Activated CD4-positive, alpha-beta T cell treated with anti-CD3 and anti-CD28 coated beads, Interleukin-2, amount 50 U/mL, for 4 hours (primary cell): Measurements from ENCODE around the gene GDNF.

Experiments
- DNase-seq, 2 experiments: peaks; one replicate each; pipeline ENCODE4 v3.0.0-alpha.2; 2020

The GDNF gene

DNA sequence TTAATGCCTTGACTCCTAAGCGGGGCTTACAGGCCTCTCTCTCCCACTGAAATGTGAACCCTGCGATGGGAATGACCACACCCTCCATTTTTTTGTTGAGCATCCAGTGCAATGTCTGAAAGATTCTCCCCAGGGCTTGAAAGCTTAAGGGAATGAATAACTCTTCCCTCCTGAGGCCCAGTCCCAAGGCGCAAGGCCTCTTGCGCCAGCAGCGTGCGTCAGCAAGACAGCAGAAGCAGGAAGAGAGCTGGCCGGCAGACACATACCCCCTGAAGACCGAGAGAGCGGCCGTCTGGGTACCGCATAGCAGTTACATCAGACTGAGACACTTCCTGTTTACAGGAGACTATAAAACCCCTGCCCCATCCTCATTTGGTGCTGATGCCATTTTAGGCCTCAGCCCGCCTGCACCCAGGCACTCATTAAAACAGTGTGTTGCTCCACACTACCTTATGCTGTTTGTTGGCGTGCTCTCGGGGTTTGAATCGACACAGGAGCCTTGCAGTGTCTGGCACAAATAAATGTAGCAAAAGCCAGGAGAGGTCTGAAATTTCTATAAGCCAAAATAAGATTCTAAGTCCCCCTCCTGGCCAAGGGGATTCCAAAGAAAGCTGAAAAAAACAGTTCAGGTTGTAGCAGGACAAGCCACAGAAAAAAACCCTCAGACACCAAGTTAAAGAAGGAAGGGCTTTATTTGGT is 62.3 kb downstream of the GDNF start:
- DNase-seq: no peak

- no peak for DNase-seq
Measured at GRCh38 chr5:37776826-37777225, 63.0 kb downstream of the GDNF start.

DNA sequence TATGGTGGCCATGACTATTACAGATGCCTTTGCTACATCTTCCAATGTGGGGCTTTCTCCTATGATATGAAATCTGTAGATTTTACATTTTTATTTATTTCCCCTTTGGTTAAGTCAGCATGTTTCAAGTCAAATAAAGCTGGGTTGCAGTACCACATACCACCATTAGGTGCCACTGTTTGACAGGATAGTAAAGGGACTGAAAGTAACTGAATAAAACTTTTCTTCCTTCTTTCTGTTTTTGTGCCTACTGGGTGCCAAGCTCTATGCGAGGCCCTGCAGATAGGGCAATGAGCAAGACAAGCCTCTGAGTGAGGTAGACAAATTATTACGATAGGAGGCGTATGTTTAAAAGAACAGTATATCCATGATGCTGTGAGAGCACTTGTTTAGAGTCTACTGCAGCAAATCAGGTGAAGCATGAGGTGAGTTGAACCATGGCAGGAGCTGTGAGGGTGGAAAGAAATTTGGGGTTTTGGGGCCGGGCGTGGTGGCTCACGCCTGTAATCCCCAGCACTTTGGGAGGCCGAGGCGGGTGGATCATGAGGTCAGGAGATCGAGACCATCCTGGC is 64.8 kb downstream of the GDNF start:
- no peak for DNase-seq

DNA sequence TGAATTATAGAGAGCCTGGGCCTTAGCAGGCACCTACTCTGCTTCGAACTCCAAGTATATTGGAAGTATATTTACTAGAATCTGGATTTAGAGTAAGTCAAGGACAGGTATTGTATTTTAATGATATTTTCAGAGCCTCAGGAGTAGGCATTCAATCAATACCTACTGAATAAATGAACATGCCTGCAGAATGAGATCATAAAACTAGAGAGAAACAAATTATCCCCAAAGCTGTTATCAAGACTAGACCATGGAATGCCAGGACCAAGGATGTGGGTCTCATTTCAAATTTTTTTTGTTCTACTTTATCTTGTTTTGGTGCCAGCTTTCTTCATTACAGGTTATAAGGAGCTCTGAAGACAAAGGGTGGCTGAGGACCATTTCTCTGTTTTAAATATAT is 66.0 kb downstream of the GDNF start:
- no peak for DNase-seq

DNA sequence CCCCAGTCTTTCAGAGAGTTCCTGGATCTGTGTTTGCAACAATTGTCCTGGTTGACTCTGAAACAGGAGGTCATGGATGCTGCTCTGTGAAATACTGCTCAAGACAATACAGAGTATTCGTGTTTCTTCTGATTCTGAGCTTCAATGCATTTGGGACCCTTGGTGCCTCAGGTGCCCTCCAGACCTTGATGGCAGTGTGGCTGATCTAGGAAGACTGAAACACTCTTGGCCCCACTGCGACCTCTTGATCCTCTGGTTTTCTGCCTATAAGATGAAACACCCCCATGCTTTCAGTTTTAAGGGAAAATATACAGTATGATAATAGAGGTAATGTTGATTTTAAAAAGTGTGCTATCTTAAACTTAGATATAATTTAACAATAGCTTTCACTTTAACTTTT is 67.6 kb downstream of the GDNF start:
- no peak for DNase-seq

DNA sequence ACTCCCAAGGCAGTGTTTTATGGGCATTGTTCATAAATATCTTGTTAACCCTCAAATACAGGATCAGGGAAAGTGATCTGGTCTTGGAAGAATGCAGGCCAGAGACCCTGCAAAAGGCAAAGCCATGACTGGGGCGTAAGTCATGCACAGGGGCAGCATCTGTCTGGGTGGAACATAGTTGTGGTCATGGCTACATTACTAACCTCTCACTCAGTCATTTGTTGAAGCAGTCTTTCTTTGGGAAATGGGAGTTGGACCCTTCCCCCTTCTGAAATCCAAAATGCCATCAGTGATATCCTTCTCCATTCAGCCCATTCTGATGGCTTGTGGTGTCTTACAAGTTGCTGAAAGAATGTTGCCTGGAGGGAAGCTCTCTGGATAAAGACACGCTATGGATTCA is 68.1 kb downstream of the GDNF start:
- no peak for DNase-seq

DNA sequence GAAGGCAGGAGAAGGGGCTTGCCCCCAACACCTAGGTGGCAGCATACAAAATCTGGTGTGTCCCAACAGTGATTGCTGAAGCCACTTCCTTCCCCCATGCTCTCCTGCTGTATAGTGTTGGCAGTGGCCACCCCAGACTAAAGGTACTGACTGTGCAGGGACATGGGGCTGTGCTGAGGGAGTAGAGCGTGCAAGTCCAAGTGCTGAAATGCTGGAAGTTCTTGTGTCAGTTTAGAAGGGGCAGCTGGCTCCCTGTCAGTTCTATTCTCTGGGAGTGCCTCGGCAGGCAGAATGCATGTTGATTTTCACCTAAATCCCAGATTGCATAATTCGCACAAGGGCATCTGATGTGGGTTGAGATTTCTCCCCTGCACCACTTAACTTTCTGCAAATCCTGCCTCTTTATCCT is 68.6 kb downstream of the GDNF start:
- no peak for DNase-seq

DNA sequence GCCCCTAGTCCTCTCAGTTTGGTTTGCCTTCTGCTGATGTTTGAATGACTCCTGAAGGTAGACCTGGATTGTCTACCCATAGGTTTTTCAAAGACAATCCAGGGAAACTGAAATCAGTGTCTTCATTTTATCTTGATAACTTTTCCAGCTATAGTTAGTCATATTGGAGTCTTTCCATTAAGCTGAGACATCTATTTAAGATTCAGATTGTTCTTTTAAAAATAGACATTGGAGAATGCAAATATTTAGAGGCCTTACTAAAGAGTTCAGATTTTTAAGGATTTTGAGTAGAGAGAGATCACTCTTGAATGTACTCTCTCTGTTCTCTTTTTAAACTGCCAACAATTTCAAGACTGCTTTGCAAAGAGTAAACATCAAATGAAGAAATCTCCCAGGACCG is 69.1 kb downstream of the GDNF start:
- DNase-seq: no peak

- no peak for DNase-seq
Measured at GRCh38 chr5:37769840-37770239, 70.0 kb downstream of the GDNF start.

GRCh38 chr5:37769108-37769507 is 70.7 kb downstream of the GDNF start:
- DNase-seq: no peak

- DNase-seq: no peak
Measured at GRCh38 chr5:37768371-37768770, 71.5 kb downstream of the GDNF start.

GRCh38 chr5:37767961-37768360 is 71.9 kb downstream of the GDNF start:
- DNase-seq: no peak

- DNase-seq: no peak
Measured at GRCh38 chr5:37767251-37767650, 72.6 kb downstream of the GDNF start.
